ENCODE data around the gene SFXN5.

The SFXN5 gene

GRCh38 chr2:72898585-72898906, 173.0 kb downstream of the SFXN5 start:
- TF ChIP-seq FOXM1 (IDR thresholded peaks at IDR 0.05; ENCODE audit: borderline replicate concordance, low read depth) = no peak
- TF ChIP-seq, protein P1, sequence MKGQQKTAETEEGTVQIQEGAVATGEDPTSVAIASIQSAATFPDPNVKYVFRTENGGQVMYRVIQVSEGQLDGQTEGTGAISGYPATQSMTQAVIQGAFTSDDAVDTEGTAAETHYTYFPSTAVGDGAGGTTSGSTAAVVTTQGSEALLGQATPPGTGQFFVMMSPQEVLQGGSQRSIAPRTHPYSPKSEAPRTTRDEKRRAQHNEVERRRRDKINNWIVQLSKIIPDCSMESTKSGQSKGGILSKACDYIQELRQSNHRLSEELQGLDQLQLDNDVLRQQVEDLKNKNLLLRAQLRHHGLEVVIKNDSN (IDR thresholded peaks at IDR 0.05) = no peak
- no peak for TF ChIP-seq RAD21 (IDR thresholded peaks at IDR 0.05; ENCODE audit: low read depth)
- TF ChIP-seq EGR1 (IDR thresholded peaks at IDR 0.05) = no peak
- no peak for TF ChIP-seq TCF12 (IDR thresholded peaks at IDR 0.05; ENCODE audit: low read depth)
- no peak for TF ChIP-seq MAX (IDR thresholded peaks at IDR 0.05)
- no peak for TF ChIP-seq TEAD4 (IDR thresholded peaks at IDR 0.05)
- TF ChIP-seq NFIC (IDR thresholded peaks at IDR 0.05) = no peak
- TF ChIP-seq EP300 (IDR thresholded peaks at IDR 0.05; ENCODE audit: borderline replicate concordance) = no peak

GRCh38 chr2:72897785-72898584, 173.5 kb downstream of the SFXN5 start:
- TF ChIP-seq RAD21 (IDR thresholded peaks at IDR 0.05; ENCODE audit: low read depth) = no peak
- no peak for TF ChIP-seq CEBPB (IDR thresholded peaks at IDR 0.05)

GRCh38 chr2:72896446-72896845, 175.1 kb downstream of the SFXN5 start:
- TF ChIP-seq EGR1 (IDR thresholded peaks at IDR 0.05) (no peak), ZBTB7A (IDR thresholded peaks at IDR 0.05; ENCODE audit: low read depth) (no peak), RAD21 (IDR thresholded peaks at IDR 0.05; ENCODE audit: low read depth) (no peak), CEBPB (IDR thresholded peaks at IDR 0.05) (no peak), CREB1 (IDR thresholded peaks at IDR 0.05; ENCODE audit: low read depth) (no peak), YY1 (IDR thresholded peaks at IDR 0.05; ENCODE audit: low read depth) (no peak), EP300 (IDR thresholded peaks at IDR 0.05; ENCODE audit: borderline replicate concordance) (no peak), TAF1 (IDR thresholded peaks at IDR 0.05; ENCODE audit: low read depth) (no peak), NFIC (IDR thresholded peaks at IDR 0.05) (no peak), MAX (IDR thresholded peaks at IDR 0.05) (no peak), TCF12 (IDR thresholded peaks at IDR 0.05; ENCODE audit: low read depth) (no peak), FOXM1 (IDR thresholded peaks at IDR 0.05; ENCODE audit: borderline replicate concordance, low read depth) (no peak), TEAD4 (IDR thresholded peaks at IDR 0.05) (no peak)
- TF ChIP-seq, protein P1 (IDR thresholded peaks at IDR 0.05) = no peak
- TF ChIP-seq, protein P2, sequence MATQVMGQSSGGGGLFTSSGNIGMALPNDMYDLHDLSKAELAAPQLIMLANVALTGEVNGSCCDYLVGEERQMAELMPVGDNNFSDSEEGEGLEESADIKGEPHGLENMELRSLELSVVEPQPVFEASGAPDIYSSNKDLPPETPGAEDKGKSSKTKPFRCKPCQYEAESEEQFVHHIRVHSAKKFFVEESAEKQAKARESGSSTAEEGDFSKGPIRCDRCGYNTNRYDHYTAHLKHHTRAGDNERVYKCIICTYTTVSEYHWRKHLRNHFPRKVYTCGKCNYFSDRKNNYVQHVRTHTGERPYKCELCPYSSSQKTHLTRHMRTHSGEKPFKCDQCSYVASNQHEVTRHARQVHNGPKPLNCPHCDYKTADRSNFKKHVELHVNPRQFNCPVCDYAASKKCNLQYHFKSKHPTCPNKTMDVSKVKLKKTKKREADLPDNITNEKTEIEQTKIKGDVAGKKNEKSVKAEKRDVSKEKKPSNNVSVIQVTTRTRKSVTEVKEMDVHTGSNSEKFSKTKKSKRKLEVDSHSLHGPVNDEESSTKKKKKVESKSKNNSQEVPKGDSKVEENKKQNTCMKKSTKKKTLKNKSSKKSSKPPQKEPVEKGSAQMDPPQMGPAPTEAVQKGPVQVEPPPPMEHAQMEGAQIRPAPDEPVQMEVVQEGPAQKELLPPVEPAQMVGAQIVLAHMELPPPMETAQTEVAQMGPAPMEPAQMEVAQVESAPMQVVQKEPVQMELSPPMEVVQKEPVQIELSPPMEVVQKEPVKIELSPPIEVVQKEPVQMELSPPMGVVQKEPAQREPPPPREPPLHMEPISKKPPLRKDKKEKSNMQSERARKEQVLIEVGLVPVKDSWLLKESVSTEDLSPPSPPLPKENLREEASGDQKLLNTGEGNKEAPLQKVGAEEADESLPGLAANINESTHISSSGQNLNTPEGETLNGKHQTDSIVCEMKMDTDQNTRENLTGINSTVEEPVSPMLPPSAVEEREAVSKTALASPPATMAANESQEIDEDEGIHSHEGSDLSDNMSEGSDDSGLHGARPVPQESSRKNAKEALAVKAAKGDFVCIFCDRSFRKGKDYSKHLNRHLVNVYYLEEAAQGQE (IDR thresholded peaks at IDR 0.05; ENCODE audit: low read depth) = no peak

DNA sequence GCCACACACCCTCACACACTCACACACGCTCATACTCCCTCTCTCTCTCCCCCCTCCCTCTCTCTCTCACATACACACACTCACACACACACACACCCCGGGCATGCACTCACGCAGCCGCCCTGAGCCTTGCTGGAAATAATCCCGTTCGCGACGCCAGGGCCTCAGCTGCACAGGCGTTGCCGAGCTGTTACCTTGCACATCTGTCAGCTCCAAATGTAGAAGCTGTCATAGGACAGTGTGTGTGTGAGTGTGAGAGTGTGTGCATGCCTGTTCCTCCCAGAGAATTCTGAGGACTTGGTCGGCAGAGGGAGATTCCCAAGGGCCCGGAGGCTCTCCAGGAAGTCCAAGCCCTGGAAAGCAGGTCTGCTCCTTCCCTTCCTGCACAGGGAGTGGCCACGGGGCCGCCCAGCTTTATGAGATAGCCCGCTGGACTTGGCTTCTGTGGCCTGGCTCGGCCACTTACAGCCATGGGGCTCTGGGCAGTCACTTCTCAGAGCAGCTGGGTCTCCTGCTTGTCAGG, 175.7 kb downstream of the SFXN5 start:
- no peak for TF ChIP-seq NFIC (IDR thresholded peaks at IDR 0.05)
- no peak for TF ChIP-seq EP300 (IDR thresholded peaks at IDR 0.05; ENCODE audit: borderline replicate concordance)
- TF ChIP-seq TCF12 (IDR thresholded peaks at IDR 0.05; ENCODE audit: low read depth) = no peak
- TF ChIP-seq, protein P2 (IDR thresholded peaks at IDR 0.05; ENCODE audit: low read depth) = no peak
- TF ChIP-seq CREB1 (IDR thresholded peaks at IDR 0.05; ENCODE audit: low read depth) = no peak
- no peak for TF ChIP-seq EGR1 (IDR thresholded peaks at IDR 0.05)
- TF ChIP-seq ZBTB7A (IDR thresholded peaks at IDR 0.05; ENCODE audit: low read depth) = no peak

DNA sequence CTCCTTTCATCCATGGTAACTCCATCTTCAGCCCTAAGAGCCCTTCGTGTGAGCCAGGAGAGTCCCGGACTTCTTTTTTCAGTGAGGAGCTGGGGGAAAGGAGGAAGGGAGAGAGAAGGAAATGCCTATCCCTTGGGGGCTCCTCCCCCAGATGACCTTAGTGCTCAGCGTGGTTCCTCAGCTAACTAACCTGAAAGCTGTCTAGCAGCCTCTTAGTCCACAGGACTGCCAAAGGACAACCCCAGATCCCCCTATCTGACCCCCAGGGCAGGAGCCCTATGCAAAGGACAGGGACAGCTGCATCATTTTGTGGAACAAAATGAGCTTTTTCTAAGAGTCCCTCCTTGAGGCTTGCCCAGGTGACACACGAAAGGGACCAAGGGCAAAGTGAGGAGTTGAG, 176.4 kb downstream of the SFXN5 start:
- no peak for TF ChIP-seq TCF12 (IDR thresholded peaks at IDR 0.05; ENCODE audit: low read depth)
- no peak for TF ChIP-seq RAD21 (IDR thresholded peaks at IDR 0.05; ENCODE audit: low read depth)
- no peak for TF ChIP-seq EGR1 (IDR thresholded peaks at IDR 0.05)
- no peak for TF ChIP-seq NFIC (IDR thresholded peaks at IDR 0.05)
- TF ChIP-seq, protein P2 (IDR thresholded peaks at IDR 0.05; ENCODE audit: low read depth) = no peak
- TF ChIP-seq CREB1 (IDR thresholded peaks at IDR 0.05; ENCODE audit: low read depth) = no peak
- no peak for TF ChIP-seq MAX (IDR thresholded peaks at IDR 0.05)
- no peak for TF ChIP-seq TEAD4 (IDR thresholded peaks at IDR 0.05)
- TF ChIP-seq EP300 (IDR thresholded peaks at IDR 0.05; ENCODE audit: borderline replicate concordance) = no peak
- TF ChIP-seq, protein P1 (IDR thresholded peaks at IDR 0.05) = no peak
- TF ChIP-seq TAF1 (IDR thresholded peaks at IDR 0.05; ENCODE audit: low read depth) = no peak
- TF ChIP-seq CEBPB (IDR thresholded peaks at IDR 0.05) = no peak
- TF ChIP-seq ZBTB7A (IDR thresholded peaks at IDR 0.05; ENCODE audit: low read depth) = no peak
- no peak for TF ChIP-seq FOXM1 (IDR thresholded peaks at IDR 0.05; ENCODE audit: borderline replicate concordance, low read depth)
- no peak for TF ChIP-seq YY1 (IDR thresholded peaks at IDR 0.05; ENCODE audit: low read depth)
